Hepatocyte (in vitro differentiated cells): ENCODE measurements around the gene MRTFB.

ENCODE experiments used
- EZH2 ChIP-seq: fragments of 200-600 bp; sonication (generic); IDR thresholded peaks from 2 replicates; pipeline ENCODE4 v1.6.1; 2016; ENCODE audit warnings: antibody characterized with exemption, mild to moderate bottlenecking, borderline replicate concordance
- TF ChIP-seq, protein P1 (sequence below): fragments of 200-600 bp; sonication (generic); IDR thresholded peaks from 2 replicates; pipeline ENCODE4 v1.5.1; 2016; ENCODE audit warnings: antibody characterized with exemption, mild to moderate bottlenecking; ENCODE audit not compliant: poor library complexity

DNA sequence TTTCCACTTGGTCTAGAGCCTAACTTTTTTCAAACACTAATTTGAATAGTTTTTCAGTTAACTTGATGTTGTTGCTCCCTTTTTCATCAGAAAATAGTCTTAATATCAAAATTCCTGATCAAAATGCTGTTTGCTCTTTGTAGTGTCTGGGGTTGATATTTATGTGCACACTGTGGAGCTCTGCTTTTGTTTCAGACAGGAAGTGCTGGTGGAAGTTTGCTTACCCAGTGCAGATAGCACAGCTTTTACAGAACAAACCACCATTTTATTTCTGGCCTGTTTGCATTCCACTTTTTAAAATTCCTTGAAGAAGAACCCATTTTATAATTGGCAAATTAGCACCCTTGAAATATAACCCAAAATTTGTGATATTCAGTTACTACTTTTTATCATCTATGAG, 125.4 kb downstream of the MRTFB start:
- TF ChIP-seq, protein P1, sequence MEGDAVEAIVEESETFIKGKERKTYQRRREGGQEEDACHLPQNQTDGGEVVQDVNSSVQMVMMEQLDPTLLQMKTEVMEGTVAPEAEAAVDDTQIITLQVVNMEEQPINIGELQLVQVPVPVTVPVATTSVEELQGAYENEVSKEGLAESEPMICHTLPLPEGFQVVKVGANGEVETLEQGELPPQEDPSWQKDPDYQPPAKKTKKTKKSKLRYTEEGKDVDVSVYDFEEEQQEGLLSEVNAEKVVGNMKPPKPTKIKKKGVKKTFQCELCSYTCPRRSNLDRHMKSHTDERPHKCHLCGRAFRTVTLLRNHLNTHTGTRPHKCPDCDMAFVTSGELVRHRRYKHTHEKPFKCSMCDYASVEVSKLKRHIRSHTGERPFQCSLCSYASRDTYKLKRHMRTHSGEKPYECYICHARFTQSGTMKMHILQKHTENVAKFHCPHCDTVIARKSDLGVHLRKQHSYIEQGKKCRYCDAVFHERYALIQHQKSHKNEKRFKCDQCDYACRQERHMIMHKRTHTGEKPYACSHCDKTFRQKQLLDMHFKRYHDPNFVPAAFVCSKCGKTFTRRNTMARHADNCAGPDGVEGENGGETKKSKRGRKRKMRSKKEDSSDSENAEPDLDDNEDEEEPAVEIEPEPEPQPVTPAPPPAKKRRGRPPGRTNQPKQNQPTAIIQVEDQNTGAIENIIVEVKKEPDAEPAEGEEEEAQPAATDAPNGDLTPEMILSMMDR, result no peak
- no peak for TF ChIP-seq EZH2
